ENCODE results near the gene HDAC5. TPM values are rescaled to one million over a fixed set of nuclear protein-coding genes. Genes with fewer than 3 reads are reported as not detected.
"Not testable (repeated sequence)": the region's sequence is repeated elsewhere in the genome, so short reads cannot be mapped to it uniquely, and the experiment has no call there.

HDAC5 gene
- total and polyA plus RNA-seq, 4 donors, result 29.6 to 77.4 (median 36.4) TPM

- no peak overlapping the region for H3K4me3 ChIP-seq
- DNase-seq (no peak), ATAC-seq (ENCODE audit: insufficient read depth, low FRiP score) (no peak)
- WGBS, 2 donors, result 88 to 95% methylated on average over 9 of the region's 9 CpGs
- H3K9me3 ChIP-seq (ENCODE audit: control insufficient read depth in 4 of 4, insufficient read depth in 3 of 4, low read length in 3 of 4), result no peaks in the 10 kb centered on the region
- H3K27me3 ChIP-seq (ENCODE audit: control insufficient read depth in 3 of 3, insufficient read depth in 3 of 3, low read length in 2 of 3), result no peaks in the 10 kb centered on the region
- no peak overlapping the region for H3K27ac ChIP-seq (ENCODE audit: low read depth in 1 of 2, low read length in 1 of 2)
- H3K36me3 ChIP-seq (ENCODE audit: control insufficient read depth in 4 of 4, insufficient read depth in 4 of 4, low read length in 4 of 4), result no peaks in the 10 kb centered on the region
- H3K4me1 ChIP-seq (ENCODE audit: control insufficient read depth in 5 of 5, insufficient read depth in 5 of 5, low read length in 5 of 5), result peaks cover 0 to 8% (median 0%) of the 10 kb centered on the region in 5 donors
- no peak overlapping the region for H3K9ac ChIP-seq (ENCODE audit: insufficient read depth in 1 of 2, low read length in 2 of 2)
- TF ChIP-seq CTCF (IDR thresholded peaks at IDR 0.05; ENCODE audit: control extremely low read depth, extremely low read depth), result no peak
These were observed 11.5 kb upstream of the HDAC5 start for GRCh38 chr17:44134752-44135568.

GRCh38 chr17:44133918-44134476 is 10.6 kb upstream of the HDAC5 start:
- no peak for ATAC-seq (ENCODE audit: insufficient read depth, low FRiP score)
- no peak overlapping the region for H3K27ac ChIP-seq (ENCODE audit: low read depth in 1 of 2, low read length in 1 of 2)
- no peak for DNase-seq
- H3K9ac ChIP-seq (ENCODE audit: insufficient read depth in 1 of 2, low read length in 2 of 2), result no peak overlapping the region
- TF ChIP-seq CTCF (IDR thresholded peaks at IDR 0.05; ENCODE audit: control extremely low read depth, extremely low read depth), result no peak
- no peaks in the 10 kb centered on the region for H3K27me3 ChIP-seq (ENCODE audit: control insufficient read depth in 3 of 3, insufficient read depth in 3 of 3, low read length in 2 of 3)
- no peaks in the 10 kb centered on the region for H3K36me3 ChIP-seq (ENCODE audit: control insufficient read depth in 4 of 4, insufficient read depth in 4 of 4, low read length in 4 of 4)
- H3K4me3 ChIP-seq, result no peak overlapping the region
- no peaks in the 10 kb centered on the region for H3K9me3 ChIP-seq (ENCODE audit: control insufficient read depth in 4 of 4, insufficient read depth in 3 of 4, low read length in 3 of 4)
- 73 to 76% methylated on average over 4 of the region's 4 CpGs for WGBS, 2 donors
- peaks cover 0 to 8% (median 0%) of the 10 kb centered on the region in 5 donors for H3K4me1 ChIP-seq (ENCODE audit: control insufficient read depth in 5 of 5, insufficient read depth in 5 of 5, low read length in 5 of 5)

GRCh38 chr17:44132275-44132821 is 8.9 kb upstream of the HDAC5 start:
- Histone ChIP-seq H3K4me1 (ENCODE audit: control insufficient read depth in 5 of 5, insufficient read depth in 5 of 5, low read length in 5 of 5) (no peaks in the 10 kb centered on the region), H3K27me3 (ENCODE audit: control insufficient read depth in 3 of 3, insufficient read depth in 3 of 3, low read length in 2 of 3) (no peaks in the 10 kb centered on the region), H3K9me3 (ENCODE audit: control insufficient read depth in 4 of 4, insufficient read depth in 3 of 4, low read length in 3 of 4) (no peaks in the 10 kb centered on the region), H3K9ac (ENCODE audit: insufficient read depth in 1 of 2, low read length in 2 of 2) (no peak overlapping the region), H3K36me3 (ENCODE audit: control insufficient read depth in 4 of 4, insufficient read depth in 4 of 4, low read length in 4 of 4) (no peaks in the 10 kb centered on the region), H3K27ac (ENCODE audit: low read depth in 1 of 2, low read length in 1 of 2) (no peak overlapping the region), H3K4me3 (no peak overlapping the region)
- ATAC-seq (ENCODE audit: insufficient read depth, low FRiP score) (no peak), DNase-seq (no peak)
- TF ChIP-seq CTCF (IDR thresholded peaks at IDR 0.05; ENCODE audit: control extremely low read depth, extremely low read depth), result no peak

- not testable (repeated sequence) for H3K9me3 ChIP-seq (ENCODE audit: control insufficient read depth in 4 of 4, insufficient read depth in 3 of 4, low read length in 3 of 4); DNase-seq; H3K4me1 ChIP-seq (ENCODE audit: control insufficient read depth in 5 of 5, insufficient read depth in 5 of 5, low read length in 5 of 5); H3K9ac ChIP-seq (ENCODE audit: insufficient read depth in 1 of 2, low read length in 2 of 2); H3K36me3 ChIP-seq (ENCODE audit: control insufficient read depth in 4 of 4, insufficient read depth in 4 of 4, low read length in 4 of 4); H3K27ac ChIP-seq (ENCODE audit: low read depth in 1 of 2, low read length in 1 of 2); ATAC-seq (ENCODE audit: insufficient read depth, low FRiP score); H3K27me3 ChIP-seq (ENCODE audit: control insufficient read depth in 3 of 3, insufficient read depth in 3 of 3, low read length in 2 of 3); H3K4me3 ChIP-seq
- WGBS, 2 donors, result 94 to 95% methylated on average over 12 of the region's 12 CpGs
These were observed 7.9 kb upstream of the HDAC5 start for GRCh38 chr17:44131372-44131771.

Data from lung (tissue), 12 donors.